ENCODE results near the gene PCNX3. TPM values are rescaled to one million over a fixed set of nuclear protein-coding genes. Genes with fewer than 3 reads are reported as not detected.

PCNX3 gene
- total and polyA plus RNA-seq, 7 donors, result 6.5 to 15.5 (median 9.8) TPM

GRCh38 chr11:65599955-65600246, 15.7 kb upstream of the PCNX3 start:
- Histone ChIP-seq H3K27me3 (ENCODE audit: insufficient read depth in 3 of 3, low read length in 2 of 3) (no peaks in the 10 kb centered on the region), H3K4me3 (no peak overlapping the region), H3K36me3 (ENCODE audit: insufficient read depth in 1 of 2, low read depth in 1 of 2) (peaks cover 2 to 52% of the 10 kb centered on the region in 2 donors), H3K9me3 (no peaks in the 10 kb centered on the region), H3K27ac (no peak overlapping the region), H3K4me1 (peaks cover 7% of the 10 kb centered on the region)
- no peak for ATAC-seq
- DNase-seq, result no peak
- WGBS, 3 donors, result 93 to 95% (median 95%) methylated on average over 6 of the region's 6 CpGs
- intact Hi-C loops (cut with DNase I), result no loop called here
- TF ChIP-seq CTCF (IDR thresholded peaks at IDR 0.05), result no peak

GRCh38 chr11:65604258-65604657, 11.3 kb upstream of the PCNX3 start:
- no peak for ATAC-seq
- Histone ChIP-seq H3K4me1 (peaks cover 16% of the 10 kb centered on the region), H3K27ac (no peak overlapping the region), H3K9me3 (no peaks in the 10 kb centered on the region), H3K4me3 (no peak overlapping the region), H3K36me3 (ENCODE audit: insufficient read depth in 1 of 2, low read depth in 1 of 2) (peaks cover 0 to 52% of the 10 kb centered on the region in 2 donors), H3K27me3 (ENCODE audit: insufficient read depth in 3 of 3, low read length in 2 of 3) (no peaks in the 10 kb centered on the region)
- WGBS, 3 donors, result 92 to 100% (median 96%) methylated on average over 1 of the region's 1 CpG
- TF ChIP-seq CTCF (IDR thresholded peaks at IDR 0.05), result no peak
- no peak for DNase-seq
- intact Hi-C loops (cut with DNase I), result no loop called here

- H3K9me3 ChIP-seq, result no peaks in the 10 kb centered on the region
- intact Hi-C loops (cut with DNase I), result loop anchor here in 1 of 2 donors (5.0 kb wide), 1 partner anchor 35 kb away; the partner anchor contains the start of genes FAM89B and ZNRD2
- peak; percentile 98 for ATAC-seq
These were observed 8.5 kb upstream of the PCNX3 start for GRCh38 chr11:65606876-65607613.

GRCh38 chr11:65607614-65608426, 7.8 kb upstream of the PCNX3 start:
- H3K9me3 ChIP-seq, result no peaks in the 10 kb centered on the region
- H3K27ac ChIP-seq, result peak overlapping the region; percentile 83
- no peaks in the 10 kb centered on the region for H3K27me3 ChIP-seq (ENCODE audit: insufficient read depth in 3 of 3, low read length in 2 of 3)
- no peak for DNase-seq
- intact Hi-C loops (cut with DNase I), result loop anchor here in 1 of 2 donors (5.0 kb wide), 1 partner anchor 36 kb away; the partner anchor contains the start of genes FAM89B and ZNRD2
- H3K4me1 ChIP-seq, result peaks cover 35% of the 10 kb centered on the region
- H3K4me3 ChIP-seq, result peak overlapping the region; percentile 61
- ATAC-seq, result no peak
- 64 to 68% (median 65%) methylated on average over 37 of the region's 37 CpGs for WGBS, 3 donors
- H3K36me3 ChIP-seq (ENCODE audit: insufficient read depth in 1 of 2, low read depth in 1 of 2), result peaks cover 0 to 50% of the 10 kb centered on the region in 2 donors
- no peak for TF ChIP-seq CTCF (IDR thresholded peaks at IDR 0.05)

More at GRCh38 chr11:65606876-65607613, 8.5 kb upstream of the PCNX3 start:
- Histone ChIP-seq H3K36me3 (ENCODE audit: insufficient read depth in 1 of 2, low read depth in 1 of 2) (peaks cover 0 to 56% of the 10 kb centered on the region in 2 donors), H3K27me3 (ENCODE audit: insufficient read depth in 3 of 3, low read length in 2 of 3) (no peaks in the 10 kb centered on the region), H3K4me3 (peak overlapping the region; percentile 61), H3K27ac (peak overlapping the region; percentile 83), H3K4me1 (peaks cover 28% of the 10 kb centered on the region)
- no peak for TF ChIP-seq CTCF (IDR thresholded peaks at IDR 0.05)
- WGBS, 3 donors, result 9 to 10% (median 9%) methylated on average over 52 to 67 of the region's 67 CpGs
- DNase-seq, result peak; percentile 96 to 97

Data from psoas muscle (tissue), 8 donors.